Neural cell (in vitro differentiated cells): ENCODE measurements around the gene RPS15. TPM values are rescaled to one million over a fixed set of nuclear protein-coding genes. Genes with fewer than 3 reads are reported as not detected.

Source experiments
- H2AFZ ChIP-seq: fragments of 200-600, 300-800 bp; sonication (generic), shearing (Covaris generic); 2 replicates; pipeline ENCODE4 v1.6.0; 2014; ENCODE audit warnings: low read depth, mild to moderate bottlenecking, antibody characterized with exemption, low read length, moderate library complexity
- H3F3A ChIP-seq: fragments of 200-600 bp; shearing (Covaris generic); 2 replicates; pipeline ENCODE4 v1.6.1; 2016; ENCODE audit warnings: mild to moderate bottlenecking, moderate library complexity, mixed read lengths, antibody characterized with exemption, low read length; ENCODE audit not compliant: insufficient read depth, poor library complexity, severe bottlenecking
- H3K27ac ChIP-seq: fragments of 200-600, 300-800 bp; sonication (generic), shearing (Covaris generic); 2 replicates; pipeline ENCODE4 v1.5.1; 2014; ENCODE audit warnings: mild to moderate bottlenecking, low read length, moderate library complexity
- H3K27me3 ChIP-seq: fragments of 300-800, 200-600 bp; sonication (generic), shearing (Covaris generic); 2 replicates; pipeline ENCODE4 v1.6.0; 2014; ENCODE audit warnings: mild to moderate bottlenecking, low read depth, low read length, moderate library complexity; ENCODE audit not compliant: insufficient read depth
- H3K36me3 ChIP-seq: fragments of 300-800, 200-600 bp; sonication (generic), shearing (Covaris generic); 2 replicates; pipeline ENCODE4 v1.5.1; 2014; ENCODE audit warnings: mild to moderate bottlenecking, antibody characterized with exemption, low read length, moderate library complexity; ENCODE audit not compliant: insufficient read depth
- H3K4me2 ChIP-seq: fragments of 300-800, 200-600 bp; sonication (generic), shearing (Covaris generic); 2 replicates; pipeline ENCODE4 v1.6.0; 2014; ENCODE audit warnings: mild to moderate bottlenecking, low read length
- H3K4me3 ChIP-seq: fragments of 300-800, 200-600 bp; sonication (generic), shearing (Covaris generic); 2 replicates; pipeline ENCODE4 v1.5.1; 2014; ENCODE audit warnings: mild to moderate bottlenecking, low read length, moderate library complexity
- H3K79me2 ChIP-seq: fragments of 200-600 bp; shearing (Covaris generic); replicated peaks from 2 replicates; pipeline ENCODE4 v1.6.0; 2014; ENCODE audit warnings: mild to moderate bottlenecking, low read length, moderate library complexity; ENCODE audit not compliant: insufficient read depth
- H3K9ac ChIP-seq: fragments of 300-800, 200-600 bp; sonication (generic), shearing (Covaris generic); 2 replicates; pipeline ENCODE4 v1.6.1; 2016; ENCODE audit warnings: mild to moderate bottlenecking, low read length, mixed read lengths
- H3K9me2 ChIP-seq: fragments of 200-600 bp; shearing (Covaris generic); 2 replicates; pipeline ENCODE4 v1.6.1; 2016; ENCODE audit warnings: mild to moderate bottlenecking, low read length, mixed read lengths; ENCODE audit not compliant: insufficient read depth
- H3K9me3 ChIP-seq: fragments of 200-600, 300-800 bp; sonication (generic), shearing (Covaris generic); 2 replicates; pipeline ENCODE4 v1.6.1; 2016; ENCODE audit warnings: mild to moderate bottlenecking, mixed run types, low read length, moderate library complexity, mixed read lengths
- H4K20me1 ChIP-seq: fragments of 200-600 bp; shearing (Covaris generic); 2 replicates; pipeline ENCODE4 v1.6.1; 2016; ENCODE audit warnings: mild to moderate bottlenecking, mixed run types; ENCODE audit not compliant: insufficient read depth
- CTCF ChIP-seq: fragments of 450-650 bp; IDR thresholded peaks from 2 replicates; pipeline ENCODE4 v1.5.1; 2014; ENCODE audit warnings: antibody characterized with exemption, mild to moderate bottlenecking, moderate library complexity; ENCODE audit not compliant: poor library complexity, severe bottlenecking
- EP300 ChIP-seq: fragments of 450-650 bp; conservative IDR thresholded peaks from 2 replicates; pipeline ENCODE4 v1.6.1; 2014; ENCODE audit warnings: antibody characterized with exemption, mild to moderate bottlenecking, moderate library complexity; ENCODE audit not compliant: poor library complexity, severe bottlenecking
- EZH2 ChIP-seq: fragments of 200-600, 300-800 bp; shearing (Covaris generic), sonication (generic); IDR thresholded peaks from 2 replicates; pipeline ENCODE4 v1.6.1; 2014; ENCODE audit warnings: antibody characterized with exemption, low read length, borderline replicate concordance, mild to moderate bottlenecking; ENCODE audit not compliant: insufficient read depth, poor library complexity, severe bottlenecking
- MXI1 ChIP-seq: fragments of 450-650 bp; conservative IDR thresholded peaks from 2 replicates; pipeline ENCODE4 v1.6.1; 2014; ENCODE audit warnings: antibody characterized with exemption, mild to moderate bottlenecking; ENCODE audit not compliant: poor library complexity, severe bottlenecking
- POLR2AphosphoS5 ChIP-seq: IDR thresholded peaks from 2 replicates; pipeline ENCODE4 v1.6.1; 2012
- RAD21 ChIP-seq: fragments of 450-650 bp; conservative IDR thresholded peaks from 2 replicates; pipeline ENCODE4 v1.6.1; 2014; ENCODE audit warnings: antibody characterized with exemption, mild to moderate bottlenecking, moderate library complexity
- REST ChIP-seq: IDR thresholded peaks from 2 replicates; pipeline ENCODE4 v1.6.1; 2012; ENCODE audit warnings: borderline replicate concordance
- SMC3 ChIP-seq: fragments of 450-650 bp; conservative IDR thresholded peaks from 2 replicates; pipeline ENCODE4 v1.6.1; 2014; ENCODE audit warnings: antibody characterized with exemption, mild to moderate bottlenecking, moderate library complexity; ENCODE audit not compliant: poor library complexity
- TAF1 ChIP-seq: IDR thresholded peaks from 2 replicates; pipeline ENCODE4 v1.6.1; 2012; ENCODE audit warnings: low read depth
- polyA plus RNA-seq: library from polyadenylated mRNA; depleted of rRNA; stranded (reverse); fragments of >200 nt; gene quantifications from 2 replicates; pipeline ENCODE4 v1.2.3, GENCODE V29; 2014

Gene RPS15
- polyA plus RNA-seq, 1 donor from 2014 or later = 591 TPM

GRCh38 chr19:1489463-1490310, 51.5 kb downstream of the RPS15 start:
- H3K4me3 ChIP-seq = peak overlapping the region; percentile 78
- H3K27ac ChIP-seq = peak overlapping the region; percentile 80
- no peaks in the 10 kb centered on the region for H3K79me2 ChIP-seq
- H3K9me3 ChIP-seq = no peaks in the 10 kb centered on the region
- no peaks in the 10 kb centered on the region for H3K36me3 ChIP-seq
- no peaks in the 10 kb centered on the region for H3F3A ChIP-seq
- H2AFZ ChIP-seq = peak overlapping the region; percentile 42
- no peaks in the 10 kb centered on the region for H3K9me2 ChIP-seq
- H3K4me2 ChIP-seq = peak overlapping the region; percentile 35
- peak overlapping the region; percentile 77 for H3K9ac ChIP-seq
- H4K20me1 ChIP-seq = no peaks in the 10 kb centered on the region
- no peak for TF ChIP-seq REST
- no peak for TF ChIP-seq SMC3
- TF ChIP-seq POLR2AphosphoS5 = no peak
- TF ChIP-seq CTCF = no peak
- TF ChIP-seq EP300 = no peak
- TF ChIP-seq EZH2 = no peak
- TF ChIP-seq TAF1 = no peak
- TF ChIP-seq RAD21 = no peak
- no peak for TF ChIP-seq MXI1
- peaks cover 4% of the 10 kb centered on the region for H3K27me3 ChIP-seq

Other genes with a start within 250 kb of the RPS15 start
- 51.6 and 62.5 TPM in 2 replicates for gene STK11, start 232.6 kb upstream of the RPS15 start, polyA plus RNA-seq
- gene CBARP, start 200.4 kb upstream of the RPS15 start, polyA plus RNA-seq = 18.2 and 24.5 TPM in 2 replicates
- 22.8 and 47.8 TPM in 2 replicates for gene ATP5F1D, start 196.6 kb upstream of the RPS15 start, polyA plus RNA-seq
- 24.8 and 28.3 TPM in 2 replicates for gene MIDN, start 189.8 kb upstream of the RPS15 start, polyA plus RNA-seq
- gene CIRBP, start 169.1 kb upstream of the RPS15 start, polyA plus RNA-seq = 1,663 and 1,665 TPM in 2 replicates
- gene FAM174C, start 162.9 kb upstream of the RPS15 start, polyA plus RNA-seq = 21.7 and 28.4 TPM in 2 replicates
- 9.8 and 10.3 TPM in 2 replicates for gene EFNA2, start 152.5 kb upstream of the RPS15 start, polyA plus RNA-seq
- 192 and 196 TPM in 2 replicates for gene NDUFS7, start 54.5 kb upstream of the RPS15 start, polyA plus RNA-seq
- 32.5 and 54.1 TPM in 2 replicates for gene GAMT, start 36.9 kb upstream of the RPS15 start, polyA plus RNA-seq
- 60.5 and 95.2 TPM in 2 replicates for gene DAZAP1, start 30.8 kb upstream of the RPS15 start, polyA plus RNA-seq
- 50.5 and 79.7 TPM in 2 replicates for gene APC2, start 11.7 kb downstream of the RPS15 start, polyA plus RNA-seq
- 80.2 and 108 TPM in 2 replicates for gene C19orf25, start 40.8 kb downstream of the RPS15 start, polyA plus RNA-seq
- gene PCSK4, start 52.0 kb downstream of the RPS15 start, polyA plus RNA-seq = 11.8 and 24.1 TPM in 2 replicates
- 10.7 and 17.0 TPM in 2 replicates for gene REEP6, start 52.8 kb downstream of the RPS15 start, polyA plus RNA-seq
- gene ADAMTSL5, start 74.6 kb downstream of the RPS15 start, polyA plus RNA-seq = not detected in 2 replicates
- 3.6 and 7.1 TPM in 2 replicates for gene PLK5, start 85.7 kb downstream of the RPS15 start, polyA plus RNA-seq
- gene MEX3D, start 129.9 kb downstream of the RPS15 start, polyA plus RNA-seq = 18.4 and 20.8 TPM in 2 replicates
- 80.1 and 102 TPM in 2 replicates for gene MBD3, start 154.5 kb downstream of the RPS15 start, polyA plus RNA-seq
- 204 and 237 TPM in 2 replicates for gene UQCR11, start 167.1 kb downstream of the RPS15 start, polyA plus RNA-seq
- 31.7 and 44.9 TPM in 2 replicates for gene TCF3, start 214.2 kb downstream of the RPS15 start, polyA plus RNA-seq